Activated T-helper 2 cell treated with anti-CD3 and anti-CD28 coated beads, Interferon-gamma antibody, Interleukin-2, Interleukin-4, amounts not matched to agents 10 μg/mL and 5 μg/mL and 100 μg/mL, durations not matched to agents 14 hours and 24 hours and 36 hours (primary cell): ENCODE results near the gene FHOD1. TPM values are rescaled to one million over a fixed set of nuclear protein-coding genes. Genes with fewer than 3 reads are reported as not detected.

Source experiments
- DNase-seq: peaks from one replicate; pipeline ENCODE4 v3.0.0; 2021; ENCODE audit warnings: low spot score
- H3K27ac Mint-ChIP-seq: one replicate; pipeline ENCODE4 v1.8.0; 2021; ENCODE audit warnings: mixed read lengths
- H3K27me3 Mint-ChIP-seq: one replicate; pipeline ENCODE4 v1.8.0; 2021; ENCODE audit warnings: low read depth, mixed read lengths
- H3K36me3 Mint-ChIP-seq: one replicate; pipeline ENCODE4 v1.8.0; 2021; ENCODE audit warnings: low read depth, mixed read lengths
- H3K4me1 Mint-ChIP-seq: one replicate; pipeline ENCODE4 v1.8.0; 2021; ENCODE audit warnings: low read depth, mixed read lengths
- H3K4me3 Mint-ChIP-seq: one replicate; pipeline ENCODE4 v1.8.0; 2021; ENCODE audit warnings: low read depth, mild to moderate bottlenecking, moderate library complexity, mixed read lengths
- H3K9me3 Mint-ChIP-seq: one replicate; pipeline ENCODE4 v1.8.0; 2021; ENCODE audit warnings: mixed read lengths
- intact Hi-C: fragments of 100-400 bp; cut with micrococcal nuclease; formaldehyde crosslinking; loops from one replicate; pipeline ENCODE4 v1.15.1; 2023
- total RNA-seq: library from RNA; stranded (reverse); gene quantifications from 2 replicates; pipeline ENCODE4 v1.2.3, GENCODE V29; 2022

The FHOD1 gene
- total RNA-seq, 1 donor from 2014 or later: 141 TPM

GRCh38 chr16:67265834-67266233 lies 18.6 kb upstream of the FHOD1 start:
- Mint-ChIP-seq H3K4me1 (no peaks in the 10 kb centered on the region), H3K36me3 (peaks cover 3% of the 10 kb centered on the region), H3K27me3 (no peaks in the 10 kb centered on the region), H3K9me3 (no peaks in the 10 kb centered on the region), H3K27ac (no peak overlapping the region), H3K4me3 (no peak overlapping the region)
- no peak for DNase-seq
- intact Hi-C loops: no loop called here

- intact Hi-C loops: loop anchor here (5.0 kb wide), 1 partner anchor 132 kb away; no protein-coding TSS in a partner anchor
- peaks cover 3% of the 10 kb centered on the region for H3K36me3 Mint-ChIP-seq
- H3K4me1 Mint-ChIP-seq: peaks cover 4% of the 10 kb centered on the region
- H3K4me3 Mint-ChIP-seq: no peak overlapping the region
- no peak overlapping the region for H3K27ac Mint-ChIP-seq
- no peaks in the 10 kb centered on the region for H3K27me3 Mint-ChIP-seq
- no peak for DNase-seq
- H3K9me3 Mint-ChIP-seq: no peaks in the 10 kb centered on the region
These were observed 17.6 kb upstream of the FHOD1 start for GRCh38 chr16:67264866-67265265.

DNA sequence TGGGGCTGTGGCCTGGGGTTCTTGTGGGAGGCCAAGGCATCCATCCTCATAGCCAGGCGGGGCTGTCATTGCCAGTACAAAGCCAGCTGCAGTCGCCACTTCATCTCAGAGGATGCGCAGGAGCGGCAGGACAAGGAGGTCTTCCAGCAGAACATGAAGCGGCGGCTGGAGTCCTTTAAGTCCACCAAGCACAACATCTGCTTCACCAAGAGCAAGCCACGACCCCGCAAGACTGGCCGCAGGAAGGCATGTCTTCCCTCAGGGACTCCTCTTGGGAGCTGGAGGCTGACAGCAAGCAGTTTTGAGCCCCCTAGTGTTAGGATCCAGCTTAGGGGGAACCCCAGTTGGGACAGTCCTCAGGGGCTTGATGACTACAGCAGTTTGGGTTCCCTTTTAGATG lies 17.0 kb upstream of the FHOD1 start:
- H3K9me3 Mint-ChIP-seq: no peaks in the 10 kb centered on the region
- H3K4me1 Mint-ChIP-seq: peaks cover 4% of the 10 kb centered on the region
- no peak for DNase-seq
- H3K4me3 Mint-ChIP-seq: no peak overlapping the region
- intact Hi-C loops: loop anchor here (5.0 kb wide), 1 partner anchor 133 kb away; no protein-coding TSS in a partner anchor
- no peaks in the 10 kb centered on the region for H3K27me3 Mint-ChIP-seq
- H3K27ac Mint-ChIP-seq: no peak overlapping the region
- H3K36me3 Mint-ChIP-seq: peaks cover 3% of the 10 kb centered on the region

DNA sequence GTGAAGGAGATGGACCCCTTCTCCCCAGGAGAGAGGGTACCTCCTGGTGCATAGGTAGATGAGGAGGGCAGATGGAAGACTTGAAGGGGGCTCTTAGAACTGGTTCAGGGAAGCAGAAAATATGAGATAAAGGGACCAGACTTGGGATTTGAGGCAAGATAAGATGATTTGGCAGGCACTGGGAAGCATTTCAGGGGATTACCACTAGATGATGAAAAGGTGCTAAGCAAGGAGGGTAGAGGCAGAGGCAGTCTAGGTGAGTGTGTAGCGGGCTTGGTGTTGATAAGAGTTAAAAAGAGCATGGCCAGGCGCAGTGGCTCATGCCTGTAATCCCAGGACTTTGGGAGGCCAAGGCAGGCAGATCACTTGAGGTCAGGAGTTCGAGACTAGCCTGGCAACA lies 15.9 kb upstream of the FHOD1 start:
- peaks cover 3% of the 10 kb centered on the region for H3K36me3 Mint-ChIP-seq
- intact Hi-C loops: loop anchor here (5.0 kb wide), 1 partner anchor 134 kb away; no protein-coding TSS in a partner anchor
- H3K27ac Mint-ChIP-seq: no peak overlapping the region
- H3K27me3 Mint-ChIP-seq: no peaks in the 10 kb centered on the region
- no peak for DNase-seq
- H3K4me1 Mint-ChIP-seq: peaks cover 4% of the 10 kb centered on the region
- no peak overlapping the region for H3K4me3 Mint-ChIP-seq
- H3K9me3 Mint-ChIP-seq: no peaks in the 10 kb centered on the region

DNA sequence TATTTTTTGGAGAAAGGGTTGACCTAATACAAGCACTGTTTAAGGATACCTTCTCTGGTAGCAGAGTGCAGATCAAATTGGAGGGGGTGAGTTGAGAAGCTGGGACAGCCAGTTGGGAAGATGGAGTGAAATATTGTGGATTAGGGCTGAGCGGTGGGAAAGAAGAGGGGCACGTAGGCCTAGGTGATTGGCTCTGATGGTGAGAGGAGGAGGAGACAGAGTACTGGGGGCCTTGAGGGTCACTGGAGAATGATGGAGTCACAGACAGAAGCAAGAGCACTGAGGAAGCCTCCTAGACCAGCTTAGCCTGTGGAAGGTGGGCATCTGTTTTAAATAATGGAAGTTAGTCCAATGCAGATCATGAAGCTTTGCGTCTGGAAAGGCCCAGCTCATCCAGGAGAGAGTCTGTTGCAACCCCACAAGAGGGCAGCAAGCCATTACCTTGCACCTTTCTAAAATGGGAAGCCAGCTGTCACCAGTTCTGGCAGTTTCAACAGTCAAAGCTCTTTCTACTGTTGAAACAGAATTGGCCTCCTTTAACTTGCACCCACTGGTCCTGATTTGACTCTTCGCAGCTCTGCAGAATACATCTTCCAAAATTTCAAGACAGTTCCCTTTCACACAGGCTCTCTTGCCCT lies 13.3 kb upstream of the FHOD1 start:
- Mint-ChIP-seq H3K4me1 (peaks cover 4% of the 10 kb centered on the region), H3K9me3 (no peaks in the 10 kb centered on the region), H3K36me3 (no peaks in the 10 kb centered on the region), H3K27ac (no peak overlapping the region), H3K27me3 (no peaks in the 10 kb centered on the region), H3K4me3 (no peak overlapping the region)
- intact Hi-C loops: loop anchor here (5.0 kb wide), 1 partner anchor 137 kb away; no protein-coding TSS in a partner anchor
- no peak for DNase-seq

DNA sequence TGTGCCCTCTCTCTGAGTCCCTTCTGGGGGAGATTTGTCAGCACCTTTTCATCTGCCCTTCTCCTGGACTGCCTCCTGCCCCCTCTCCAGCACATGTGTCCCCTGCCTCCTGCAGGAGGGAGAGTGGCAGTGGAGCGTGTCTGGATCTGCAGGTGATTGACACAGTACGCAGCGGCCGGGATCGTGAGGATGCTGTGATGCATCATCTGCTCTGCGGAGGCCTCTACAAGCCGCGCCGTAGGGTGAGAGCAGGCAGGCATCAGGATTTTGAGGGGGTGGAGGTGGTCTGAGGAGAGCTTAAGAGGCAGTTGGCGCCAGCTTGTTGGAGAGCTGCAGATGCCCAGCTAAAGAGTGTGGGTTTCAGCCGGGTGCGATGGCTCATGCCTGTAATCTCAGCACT lies 12.4 kb upstream of the FHOD1 start:
- H3K4me3 Mint-ChIP-seq: no peak overlapping the region
- H3K36me3 Mint-ChIP-seq: no peaks in the 10 kb centered on the region
- no peak for DNase-seq
- H3K27me3 Mint-ChIP-seq: no peaks in the 10 kb centered on the region
- no peak overlapping the region for H3K27ac Mint-ChIP-seq
- intact Hi-C loops: loop anchor here (5.0 kb wide), 1 partner anchor 138 kb away; no protein-coding TSS in a partner anchor
- peaks cover 4% of the 10 kb centered on the region for H3K4me1 Mint-ChIP-seq
- H3K9me3 Mint-ChIP-seq: no peaks in the 10 kb centered on the region

GRCh38 chr16:67258161-67258835 lies 11.0 kb upstream of the FHOD1 start:
- H3K27ac Mint-ChIP-seq: no peak overlapping the region
- H3K36me3 Mint-ChIP-seq: no peaks in the 10 kb centered on the region
- peaks cover 4% of the 10 kb centered on the region for H3K4me1 Mint-ChIP-seq
- intact Hi-C loops: no loop called here
- H3K9me3 Mint-ChIP-seq: no peaks in the 10 kb centered on the region
- no peaks in the 10 kb centered on the region for H3K27me3 Mint-ChIP-seq
- DNase-seq: no peak
- H3K4me3 Mint-ChIP-seq: no peak overlapping the region

GRCh38 chr16:67257486-67258160 lies 10.3 kb upstream of the FHOD1 start:
- no peaks in the 10 kb centered on the region for H3K9me3 Mint-ChIP-seq
- peaks cover 4% of the 10 kb centered on the region for H3K4me1 Mint-ChIP-seq
- H3K4me3 Mint-ChIP-seq: no peak overlapping the region
- H3K36me3 Mint-ChIP-seq: no peaks in the 10 kb centered on the region
- H3K27me3 Mint-ChIP-seq: no peaks in the 10 kb centered on the region
- DNase-seq: no peak
- intact Hi-C loops: no loop called here
- no peak overlapping the region for H3K27ac Mint-ChIP-seq

- no peaks in the 10 kb centered on the region for H3K9me3 Mint-ChIP-seq
- H3K4me3 Mint-ChIP-seq: no peak overlapping the region
- H3K27me3 Mint-ChIP-seq: no peaks in the 10 kb centered on the region
- H3K36me3 Mint-ChIP-seq: no peaks in the 10 kb centered on the region
- H3K4me1 Mint-ChIP-seq: peaks cover 4% of the 10 kb centered on the region
- intact Hi-C loops: no loop called here
- no peak for DNase-seq
- H3K27ac Mint-ChIP-seq: no peak overlapping the region
These were observed 9.5 kb upstream of the FHOD1 start for GRCh38 chr16:67256701-67257230.

DNA sequence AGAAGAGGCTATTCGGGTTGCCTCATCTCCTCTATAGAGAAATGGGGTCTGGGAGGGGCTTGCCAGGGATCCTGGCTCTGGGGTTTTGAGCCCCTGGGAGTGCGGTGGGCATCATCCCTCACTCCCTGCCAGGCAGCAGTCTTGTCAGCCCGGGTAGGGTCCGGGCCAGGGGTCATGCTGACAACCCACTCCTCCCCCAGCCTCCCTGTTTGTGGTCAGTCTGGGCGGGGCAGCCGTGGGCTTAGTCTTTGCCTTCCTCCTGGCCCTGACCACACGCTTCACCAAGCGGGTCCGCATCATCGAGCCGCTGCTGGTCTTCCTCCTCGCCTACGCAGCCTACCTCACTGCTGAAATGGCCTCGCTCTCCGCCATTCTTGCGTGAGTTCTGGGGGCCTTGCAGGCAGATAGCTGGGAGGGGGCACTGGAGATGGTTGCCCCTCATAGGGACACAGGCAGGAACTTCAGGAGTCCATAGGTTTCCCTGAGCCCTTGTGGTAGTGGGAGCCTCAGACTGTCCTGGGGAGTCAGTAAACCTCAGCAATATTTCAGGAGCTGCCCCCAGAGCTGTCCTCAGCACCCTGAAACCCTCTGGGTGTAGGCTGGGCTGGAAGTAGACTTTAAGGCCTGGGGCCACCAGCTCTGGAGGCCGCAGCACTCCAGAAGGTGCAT lies 8.4 kb upstream of the FHOD1 start:
- H3K36me3 Mint-ChIP-seq: no peaks in the 10 kb centered on the region
- H3K4me3 Mint-ChIP-seq: no peak overlapping the region
- no peak for DNase-seq
- no peak overlapping the region for H3K27ac Mint-ChIP-seq
- no peaks in the 10 kb centered on the region for H3K27me3 Mint-ChIP-seq
- peaks cover 4% of the 10 kb centered on the region for H3K4me1 Mint-ChIP-seq
- intact Hi-C loops: no loop called here
- H3K9me3 Mint-ChIP-seq: no peaks in the 10 kb centered on the region

- no peak for DNase-seq
- H3K4me3 Mint-ChIP-seq: no peak overlapping the region
- no peaks in the 10 kb centered on the region for H3K9me3 Mint-ChIP-seq
- H3K27me3 Mint-ChIP-seq: peaks cover 4% of the 10 kb centered on the region
- H3K4me1 Mint-ChIP-seq: peaks cover 4% of the 10 kb centered on the region
- no peaks in the 10 kb centered on the region for H3K36me3 Mint-ChIP-seq
- intact Hi-C loops: no loop called here
- no peak overlapping the region for H3K27ac Mint-ChIP-seq
These were observed 7.7 kb upstream of the FHOD1 start for GRCh38 chr16:67254801-67255552.
